Measurements from ENCODE around the gene TNF. TPM values are rescaled to one million over a fixed set of nuclear protein-coding genes. Genes with fewer than 3 reads are reported as not detected.
A peak's percentile ranks its signal among the peaks of the same experiment; 100 is the strongest.

Gene TNF
- total RNA-seq (2016; rRNA removed; fragmentation: Illumina TruSeq; extraction: Trizol) (not detected in 2 replicates), polyA plus RNA-seq (2011; rRNA removed) (not detected in 2 replicates), polyA minus RNA-seq (2011; rRNA and poly(A)+ RNA removed; ENCODE audit: low replicate concordance) (0.26 TPM in 1 of 2 replicates, not detected in the other), Bru-seq, nascent RNA (percentile 16 among the genes with signal in this experiment), BruChase-seq, experiment 1, labeled RNA remaining after a 6-hour chase (percentile 35 among the genes with signal in this experiment), BruChase-seq, experiment 2, labeled RNA remaining after a 2-hour chase (percentile 27 among the genes with signal in this experiment)
- not detected in 2 replicates for total RNA-seq (2016; cell fraction: cytosol; rRNA removed; fragmentation: Illumina TruSeq; extraction: Trizol; ENCODE audit: low read depth)
- 0.09 and 0.10 TPM in 2 replicates for total RNA-seq (2016; cell fraction: insoluble cytoplasmic fraction; rRNA removed; fragmentation: Illumina TruSeq; extraction: Trizol)
- total RNA-seq (2016; cell fraction: membrane; rRNA removed; fragmentation: Illumina TruSeq; extraction: Trizol) = 0.15 TPM in 1 of 2 replicates, not detected in the other
- total RNA-seq (2016; cell fraction: nucleus; rRNA removed; fragmentation: Illumina TruSeq; extraction: Trizol) = not detected in 2 replicates
- polyA plus RNA-seq (2011; cell fraction: cytosol; rRNA removed) = not detected in 2 replicates
- not detected in 2 replicates for polyA plus RNA-seq (2011; cell fraction: nucleus; rRNA removed)
- polyA plus RNA-seq (2012) = not detected in 2 replicates
- polyA plus RNA-seq (2016; cell fraction: cytosol; fragmentation: Illumina TruSeq; extraction: Trizol; ENCODE audit: low read depth) = not detected in 2 replicates
- not detected in 2 replicates for polyA plus RNA-seq (2016; cell fraction: insoluble cytoplasmic fraction; fragmentation: Illumina TruSeq; extraction: Trizol; ENCODE audit: low read depth)
- polyA plus RNA-seq (2016; cell fraction: membrane; fragmentation: Illumina TruSeq; extraction: Trizol; ENCODE audit: low read depth) = not detected in 2 replicates
- polyA plus RNA-seq (2016; cell fraction: nucleus; fragmentation: Illumina TruSeq; extraction: Trizol; ENCODE audit: insufficient read depth, low read depth) = 0.28 TPM in 1 of 2 replicates, not detected in the other
- polyA minus RNA-seq (2011; cell fraction: cytosol; rRNA and poly(A)+ RNA removed) = not detected in 2 replicates
- not detected in 2 replicates for polyA minus RNA-seq (2011; cell fraction: nucleus; rRNA and poly(A)+ RNA removed)
- long read RNA-seq, experiment 1, partial matches to known transcripts = 0 of 1 reads
- long read RNA-seq, experiment 1, other reads (novel, unspliced or antisense) = 0 of 1 reads
- long read RNA-seq, experiment 2 = 0 reads

DNA sequence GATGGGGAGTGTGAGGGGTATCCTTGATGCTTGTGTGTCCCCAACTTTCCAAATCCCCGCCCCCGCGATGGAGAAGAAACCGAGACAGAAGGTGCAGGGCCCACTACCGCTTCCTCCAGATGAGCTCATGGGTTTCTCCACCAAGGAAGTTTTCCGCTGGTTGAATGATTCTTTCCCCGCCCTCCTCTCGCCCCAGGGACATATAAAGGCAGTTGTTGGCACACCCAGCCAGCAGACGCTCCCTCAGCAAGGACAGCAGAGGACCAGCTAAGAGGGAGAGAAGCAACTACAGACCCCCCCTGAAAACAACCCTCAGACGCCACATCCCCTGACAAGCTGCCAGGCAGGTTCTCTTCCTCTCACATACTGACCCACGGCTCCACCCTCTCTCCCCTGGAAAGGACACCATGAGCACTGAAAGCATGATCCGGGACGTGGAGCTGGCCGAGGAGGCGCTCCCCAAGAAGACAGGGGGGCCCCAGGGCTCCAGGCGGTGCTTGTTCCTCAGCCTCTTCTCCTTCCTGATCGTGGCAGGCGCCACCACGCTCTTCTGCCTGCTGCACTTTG, at the start of gene TNF:
Gene TNF (plus strand): TSS at position 231 of the 567 bp plus-strand sequence. CDS start 177 bp downstream, at position 408.
- no peaks in the 10 kb centered on the region for H3K36me3 ChIP-seq (replicated peaks in 1 of 2; ENCODE audit: control insufficient read depth in 1 of 2, insufficient read depth in 2 of 2, low read length in 2 of 2)
- no peaks in the 10 kb centered on the region for H3K79me2 ChIP-seq (ENCODE audit: insufficient read depth, low read length)
- in situ Hi-C loops (cut with HindIII; ENCODE audit: extremely low pct_ligation_motif_present, low pct_unique_long_range_greater_than_20kb) = no loop called here
- 16% methylated on average over 19 of the region's 19 CpGs for WGBS (ENCODE audit: low lambda C conversion rate)
- no peak within 1 kb of the TSS for H3K4me3 ChIP-seq (replicated peaks in 1 of 3; ENCODE audit: insufficient read depth in 1 of 3, low read depth in 2 of 3, low read length in 3 of 3)
- H3K9ac ChIP-seq (ENCODE audit: insufficient read depth, low read depth, low read length) = no peak within 1 kb of the TSS
- H3K4me2 ChIP-seq (ENCODE audit: low read depth, low read length) = peak within 1 kb of the TSS; percentile 9; the same call in 1 of the 2 replicates
- ChIA-PET POLR2A (interaction anchor here (0.9 to 1.9 kb wide), 3 partner anchors 28 to 34 kb away, joined by 3 to 8 read pairs (median 4); partner anchors contain the start of genes DDX39B and NFKBIL1), CTCF (ENCODE audit: low intra/inter-chr PET ratio, low total read pairs) (no interaction called here)
- no peaks in the 10 kb centered on the region for H3K9me3 ChIP-seq (ENCODE audit: low read length)
- peaks cover 4% of the 10 kb centered on the region for H3K4me1 ChIP-seq (ENCODE audit: insufficient read depth, low read length)
- no peak within 1 kb of the TSS for H3K27ac ChIP-seq (ENCODE audit: extremely low read length, insufficient read depth, low read length)
- ATAC-seq = no peak
- no peak within 1 kb of the TSS for H2AFZ ChIP-seq (ENCODE audit: low read length)
- H3K27me3 ChIP-seq (ENCODE audit: control insufficient read depth in 1 of 2, insufficient read depth in 2 of 2, low read length in 2 of 2) = peaks cover 20 to 92% of the 10 kb centered on the region in 2 experiments
- no peak for DNase-seq (ENCODE audit: low spot score)
- no peak for FAIRE-seq
- intact Hi-C loops (cut with micrococcal nuclease; ENCODE audit: unreplicated experiment) = no loop called here
- 0 out of 2 replicates have a peak, but pooled peaks have one; percentile 27 for TF ChIP-seq ZNF501 (CRISPR knock-in tag; IDR thresholded peaks at IDR 0.05)
- no peak for TF ChIP-seq XRCC5 (optimal IDR thresholded peaks at IDR 0.05; ENCODE audit: low read length)
- no TSS peak for BruUV-seq (replicated peaks)
- no peaks in the 10 kb centered on the region for H4K20me1 ChIP-seq (ENCODE audit: insufficient read depth, low read length)
